Measurements from ENCODE around the gene G2E3.

DNA sequence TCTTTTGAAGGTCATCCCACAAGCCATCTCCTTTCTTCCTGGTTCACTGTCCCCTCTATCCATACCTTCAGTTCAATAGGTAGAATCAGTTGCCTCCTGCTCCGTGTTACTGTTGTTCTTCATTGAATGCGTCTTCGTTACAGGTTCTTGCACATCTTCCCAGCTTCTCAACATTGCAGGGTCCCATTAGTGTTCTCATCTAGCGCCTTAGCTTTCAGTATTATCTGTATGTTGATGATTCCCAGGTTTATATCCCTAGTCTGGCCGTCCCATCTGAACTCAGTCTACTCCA is 65.1 kb downstream of the G2E3 start:
- TF ChIP-seq POLR2AphosphoS5 (IDR thresholded peaks at IDR 0.05) (no peak), EP300 (IDR thresholded peaks at IDR 0.05) (no peak), POLR2A (IDR thresholded peaks at IDR 0.05) (no peak)
- TF ChIP-seq, protein P1, sequence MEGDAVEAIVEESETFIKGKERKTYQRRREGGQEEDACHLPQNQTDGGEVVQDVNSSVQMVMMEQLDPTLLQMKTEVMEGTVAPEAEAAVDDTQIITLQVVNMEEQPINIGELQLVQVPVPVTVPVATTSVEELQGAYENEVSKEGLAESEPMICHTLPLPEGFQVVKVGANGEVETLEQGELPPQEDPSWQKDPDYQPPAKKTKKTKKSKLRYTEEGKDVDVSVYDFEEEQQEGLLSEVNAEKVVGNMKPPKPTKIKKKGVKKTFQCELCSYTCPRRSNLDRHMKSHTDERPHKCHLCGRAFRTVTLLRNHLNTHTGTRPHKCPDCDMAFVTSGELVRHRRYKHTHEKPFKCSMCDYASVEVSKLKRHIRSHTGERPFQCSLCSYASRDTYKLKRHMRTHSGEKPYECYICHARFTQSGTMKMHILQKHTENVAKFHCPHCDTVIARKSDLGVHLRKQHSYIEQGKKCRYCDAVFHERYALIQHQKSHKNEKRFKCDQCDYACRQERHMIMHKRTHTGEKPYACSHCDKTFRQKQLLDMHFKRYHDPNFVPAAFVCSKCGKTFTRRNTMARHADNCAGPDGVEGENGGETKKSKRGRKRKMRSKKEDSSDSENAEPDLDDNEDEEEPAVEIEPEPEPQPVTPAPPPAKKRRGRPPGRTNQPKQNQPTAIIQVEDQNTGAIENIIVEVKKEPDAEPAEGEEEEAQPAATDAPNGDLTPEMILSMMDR (IDR thresholded peaks at IDR 0.05) = no peak

Measured in sigmoid colon (tissue), 4 donors.